Right lobe of liver (tissue), 6 donors: ENCODE data around the gene RAB11FIP4. TPM values are rescaled to one million over a fixed set of nuclear protein-coding genes. Genes with fewer than 3 reads are reported as not detected.

ENCODE experiments used
- ATAC-seq, 4 donors: fragments of 200-7000 bp; cut with Tn5 transposase; one replicate each; pipeline ENCODE4 v1.9.1; 2020; ENCODE audit warnings: mild to moderate bottlenecking in 4 of 4, moderate library complexity in 4 of 4
- DNase-seq, 3 donors: peaks; one replicate each; pipeline ENCODE4 v3.0.0-alpha.2; 2020
- H3K27ac ChIP-seq, 3 donors: fragments of 200-600 bp; one replicate each; pipeline ENCODE4 v1.8.0; 2022
- H3K27me3 ChIP-seq, 2 donors: fragments of 200-600 bp; one replicate each; pipeline ENCODE4 v1.8.0; 2022
- H3K36me3 ChIP-seq, 4 donors: fragments of 200-600 bp; sonication (generic) in 1 of 4; one replicate each; pipeline versions ENCODE4 v1.5.1 to v1.8.0; 2017 to 2022; ENCODE audit warnings: control low read depth in 1 of 4
- H3K4me1 ChIP-seq, 4 donors: fragments of 200-600 bp; sonication (generic) in 1 of 4; one replicate each; pipeline versions ENCODE4 v1.5.1 to v1.8.0; 2017 to 2022; ENCODE audit warnings: control low read depth in 1 of 4
- H3K4me3 ChIP-seq, 3 donors: fragments of 200-600 bp; one replicate each; pipeline ENCODE4 v1.8.0; 2022
- H3K9me3 ChIP-seq, 4 donors: fragments of 200-600 bp; sonication (generic) in 1 of 4; one replicate each; pipeline versions ENCODE4 v1.5.1 to v1.8.0; 2017 to 2022; ENCODE audit warnings: control low read depth in 1 of 4
- CTCF ChIP-seq, 4 donors: fragments of 200-600 bp in 3 of 4; fragments of 450-650 bp in 1 of 4; IDR thresholded peaks; one replicate each; pipeline versions ENCODE4 v1.5.1 to v1.8.0; 2016 to 2022; ENCODE audit warnings: antibody characterized with exemption in 4 of 4, mild to moderate bottlenecking in 2 of 4
- POLR2A ChIP-seq: fragments of 450-650 bp; IDR thresholded peaks from one replicate; pipeline ENCODE4 v1.6.1; 2017; ENCODE audit warnings: antibody characterized with exemption, mild to moderate bottlenecking
- WGBS: methylation state at CpG from one replicate; pipeline ENCODE4 v1.1.6; 2018; ENCODE audit warnings: low coverage, low lambda C conversion rate; ENCODE audit not compliant: insufficient coverage; ENCODE audit errors: missing lambda C conversion rate; 5-methylcytosine and 5-hydroxymethylcytosine counted together
- intact Hi-C, 2 donors: fragments of 100-400 bp; cut with DNase I; formaldehyde crosslinking; loops; one replicate each; pipeline versions ENCODE4 v1.11.2 to v1.14.1; 2022
- total RNA-seq, 6 experiments: library from RNA; depleted of rRNA in 2 of 6; stranded (reverse); fragments of >200 nt in 2 of 6; fragmentation: NEBNext Ultra II Directional in 3 of 6; extraction: Animal tissue kit (Norgen Biotek cat#: 25700) in 3 of 6; gene quantifications; one replicate each; pipeline versions ENCODE4 v1.1.0 to v1.2.4, GENCODE V29; 2016 to 2023
- donor health status: DM: no; HTN: yes; CAD: no.
- donor health status: DM: no; HTN: no; CAD: no.
- donor health status: DM: no; HTN: no; CAD: no.
- donor health status: DM: no; HTN: yes; CAD: no.
- donor health status: DM: no; HTN: yes; CAD: no.

RAB11FIP4 gene
- total RNA-seq, 6 experiments from 2014 or later, result 3.5 to 6.6 (median 4.6) TPM

- Histone ChIP-seq H3K27me3 (no peaks in the 10 kb centered on the region), H3K27ac (no peak overlapping the region), H3K4me3 (no peak overlapping the region), H3K4me1 (peaks cover 0 to 7% (median 0%) of the 10 kb centered on the region in 4 donors), H3K9me3 (no peaks in the 10 kb centered on the region), H3K36me3 (no peaks in the 10 kb centered on the region)
- intact Hi-C loops, result no loop called here
- DNase-seq (no peak), ATAC-seq (peak in 1 of 4 donors; percentile 24)
- WGBS, result 54% methylated on average over 4 of the region's 4 CpGs
- TF ChIP-seq CTCF (IDR thresholded peaks at IDR 0.05), result no peak
- no peak for TF ChIP-seq POLR2A
Observed at GRCh38 chr17:31371511-31372097, 19.9 kb upstream of the RAB11FIP4 start.

DNA sequence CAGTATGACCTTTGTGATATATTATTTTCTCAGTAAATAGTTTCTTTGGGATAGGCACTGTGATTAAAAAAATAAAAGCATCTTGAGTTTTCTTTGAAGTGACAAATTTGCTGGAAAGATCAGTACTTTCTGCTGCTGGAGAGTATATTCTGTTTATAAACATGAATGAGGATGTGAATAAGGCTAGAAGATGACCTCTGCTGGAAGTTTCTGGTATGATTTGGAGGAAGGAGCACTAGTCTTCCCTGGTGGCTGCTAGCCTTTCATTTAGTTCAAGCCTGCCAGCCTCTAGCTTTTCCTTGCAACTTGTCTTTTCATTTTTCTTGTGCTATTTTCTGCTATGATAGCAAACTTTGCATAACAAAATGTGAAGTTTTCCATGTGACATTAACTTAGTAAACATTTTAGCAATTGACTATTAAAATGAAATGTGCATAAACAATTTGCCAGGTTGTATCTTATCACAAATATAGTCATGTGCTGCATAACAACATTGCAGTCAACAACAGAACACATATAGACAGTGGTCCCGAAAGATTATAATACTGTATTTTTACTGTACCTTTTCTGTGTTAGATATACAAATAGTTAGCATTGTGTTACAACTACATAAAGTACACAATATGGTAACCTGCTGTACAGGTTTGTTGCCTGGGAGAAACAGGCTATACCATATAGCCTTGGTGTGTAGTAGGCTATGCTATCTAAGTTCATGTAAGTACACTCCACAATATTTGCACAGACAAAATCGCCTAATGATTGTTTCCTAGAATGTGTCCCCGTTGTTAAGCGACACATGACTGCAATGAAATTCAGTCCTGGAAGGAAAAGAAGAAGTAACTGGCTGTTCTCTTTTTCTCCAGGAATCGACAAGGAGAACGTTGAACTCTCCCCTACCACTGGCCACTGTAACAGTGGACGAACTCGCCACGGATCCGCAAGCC lies 18.1 kb upstream of the RAB11FIP4 start:
- no peak overlapping the region for H3K27ac ChIP-seq
- no peaks in the 10 kb centered on the region for H3K9me3 ChIP-seq
- no peaks in the 10 kb centered on the region for H3K27me3 ChIP-seq
- no peaks in the 10 kb centered on the region for H3K36me3 ChIP-seq
- intact Hi-C loops, result no loop called here
- peaks cover 0 to 7% (median 0%) of the 10 kb centered on the region in 4 donors for H3K4me1 ChIP-seq
- 67% methylated on average over 10 of the region's 10 CpGs for WGBS
- ATAC-seq, result peak; percentile 71 to 89 (median 86)
- DNase-seq, result no peak
- H3K4me3 ChIP-seq, result no peak overlapping the region
- peak; percentile 51 to 59 (median 52) for TF ChIP-seq CTCF (IDR thresholded peaks at IDR 0.05)
- no peak for TF ChIP-seq POLR2A

GRCh38 chr17:31374094-31374447 lies 17.4 kb upstream of the RAB11FIP4 start:
- ATAC-seq, result peak in 3 of 4 donors; percentile 12 to 52 (median 34)
- intact Hi-C loops, result no loop called here
- no peak overlapping the region for H3K4me3 ChIP-seq
- no peak overlapping the region for H3K27ac ChIP-seq
- 58% methylated on average over 6 of the region's 6 CpGs for WGBS
- no peak for TF ChIP-seq CTCF (IDR thresholded peaks at IDR 0.05)
- TF ChIP-seq POLR2A, result no peak
- H3K4me1 ChIP-seq, result peaks cover 0 to 7% (median 0%) of the 10 kb centered on the region in 4 donors
- DNase-seq, result no peak
- H3K36me3 ChIP-seq, result no peaks in the 10 kb centered on the region
- no peaks in the 10 kb centered on the region for H3K9me3 ChIP-seq
- no peaks in the 10 kb centered on the region for H3K27me3 ChIP-seq

DNA sequence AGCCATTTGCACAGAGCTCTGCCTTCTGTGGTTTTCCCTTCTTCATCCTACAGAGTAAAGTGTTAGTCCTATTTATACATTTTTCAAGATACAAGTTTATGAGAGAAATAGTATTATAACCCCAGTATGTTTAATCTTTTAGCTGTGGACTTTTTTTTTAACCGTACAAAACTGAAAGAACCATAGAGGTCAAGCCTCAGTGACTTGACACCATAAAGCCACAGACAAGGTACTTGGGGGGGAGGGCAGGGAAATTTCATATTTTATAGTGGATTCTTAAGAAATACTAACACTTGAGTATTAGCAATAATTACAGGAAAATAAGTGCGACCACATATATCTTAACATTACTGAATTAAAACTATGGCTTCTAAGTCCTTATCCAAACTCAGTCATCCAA lies 17.0 kb upstream of the RAB11FIP4 start:
- no peak overlapping the region for H3K27ac ChIP-seq
- TF ChIP-seq POLR2A (no peak), CTCF (IDR thresholded peaks at IDR 0.05) (no peak)
- no peaks in the 10 kb centered on the region for H3K9me3 ChIP-seq
- H3K4me3 ChIP-seq, result no peak overlapping the region
- WGBS, result 93% methylated on average over 2 of the region's 2 CpGs
- no peaks in the 10 kb centered on the region for H3K27me3 ChIP-seq
- H3K4me1 ChIP-seq, result peaks cover 0 to 7% (median 0%) of the 10 kb centered on the region in 4 donors
- ATAC-seq (no peak), DNase-seq (no peak)
- no peaks in the 10 kb centered on the region for H3K36me3 ChIP-seq
- intact Hi-C loops, result no loop called here
